GM21528 (cell line): ENCODE data around the gene SLC12A4.
"Not testable (repeated sequence)": the region's sequence is repeated elsewhere in the genome, so short reads cannot be mapped to it uniquely, and the experiment has no call there.

Experiments used
- ATAC-seq: cut with Tn5 transposase; IDR thresholded peaks from one replicate; pipeline ENCODE4 v1.9.1; 2021; ENCODE audit warnings: mild to moderate bottlenecking, moderate library complexity; ENCODE audit not compliant: unreplicated experiment, low FRiP score

Gene SLC12A4

DNA sequence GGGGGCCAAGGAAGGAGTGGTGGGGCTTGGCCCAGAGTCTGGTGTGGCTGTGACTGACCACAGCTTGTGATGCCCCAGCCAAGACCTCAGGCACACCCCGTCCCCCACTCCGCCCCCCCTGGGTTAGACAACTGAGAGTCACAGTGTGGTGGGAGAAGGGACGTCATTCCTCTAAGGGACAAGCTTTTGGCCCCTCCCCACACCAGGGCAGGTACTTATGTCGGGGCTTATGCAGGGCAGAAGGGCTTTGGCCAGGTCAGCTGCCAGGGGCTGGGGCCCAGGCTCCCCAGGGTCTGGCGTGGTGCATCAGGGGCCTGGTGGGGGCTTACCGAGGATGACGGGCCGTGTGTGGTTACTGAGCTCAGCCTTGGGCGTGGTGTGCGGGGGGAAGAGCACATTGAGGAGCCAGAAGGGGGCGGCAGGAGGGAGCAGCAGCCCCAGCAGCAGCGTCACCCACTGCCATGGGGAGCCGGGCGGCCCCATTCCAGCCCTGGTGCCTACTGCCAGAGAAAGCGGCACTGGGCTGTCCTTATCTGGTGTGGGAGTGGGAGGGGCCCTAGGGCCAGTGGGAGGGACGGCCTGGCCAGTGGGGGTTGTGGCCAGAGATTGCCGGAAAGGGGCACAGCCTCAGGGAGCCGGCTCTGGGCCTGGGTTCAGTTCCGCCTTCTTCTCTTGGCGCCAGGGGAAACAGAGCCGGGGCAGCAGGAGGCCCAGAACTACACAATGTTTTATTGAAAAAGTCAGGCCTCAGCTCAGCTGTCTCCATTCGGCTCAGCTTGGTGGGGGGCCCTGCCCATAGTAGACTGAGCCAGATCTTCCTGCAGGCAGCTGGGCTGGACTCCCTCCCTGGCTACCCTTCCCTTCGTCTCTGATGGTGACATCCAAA lies 24.6 kb downstream of the SLC12A4 start, which contains the start of gene LCAT:
LCAT (minus strand) TSS at position 502 of the 886 bp plus-strand sequence; CDS start at position 483, 19 bp downstream.
- ATAC-seq = no peak

DNA sequence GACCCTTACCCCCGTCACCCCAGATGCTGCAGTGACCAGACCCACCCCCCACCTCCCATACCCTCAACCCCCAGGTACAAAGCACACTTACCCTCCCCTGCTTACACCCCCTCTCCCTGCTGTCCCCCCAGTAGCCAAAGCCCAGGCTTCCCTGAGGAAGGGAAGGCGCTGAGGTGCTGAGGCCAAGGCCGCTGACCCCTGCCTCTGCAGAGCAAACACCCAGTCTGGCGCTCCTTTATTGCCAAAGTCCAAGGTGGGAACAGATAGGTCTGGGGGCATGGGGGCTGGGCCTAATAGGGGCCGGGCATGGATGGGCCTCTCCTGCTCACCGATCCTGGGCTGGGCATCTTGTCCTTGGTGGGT lies 25.2 kb downstream of the SLC12A4 start:
- no peak for ATAC-seq

- no peak for ATAC-seq
Measured at GRCh38 chr16:67942510-67943255, 25.8 kb downstream of the SLC12A4 start.

- ATAC-seq = no peak
Measured at GRCh38 chr16:67942200-67942509, 26.3 kb downstream of the SLC12A4 start.

DNA sequence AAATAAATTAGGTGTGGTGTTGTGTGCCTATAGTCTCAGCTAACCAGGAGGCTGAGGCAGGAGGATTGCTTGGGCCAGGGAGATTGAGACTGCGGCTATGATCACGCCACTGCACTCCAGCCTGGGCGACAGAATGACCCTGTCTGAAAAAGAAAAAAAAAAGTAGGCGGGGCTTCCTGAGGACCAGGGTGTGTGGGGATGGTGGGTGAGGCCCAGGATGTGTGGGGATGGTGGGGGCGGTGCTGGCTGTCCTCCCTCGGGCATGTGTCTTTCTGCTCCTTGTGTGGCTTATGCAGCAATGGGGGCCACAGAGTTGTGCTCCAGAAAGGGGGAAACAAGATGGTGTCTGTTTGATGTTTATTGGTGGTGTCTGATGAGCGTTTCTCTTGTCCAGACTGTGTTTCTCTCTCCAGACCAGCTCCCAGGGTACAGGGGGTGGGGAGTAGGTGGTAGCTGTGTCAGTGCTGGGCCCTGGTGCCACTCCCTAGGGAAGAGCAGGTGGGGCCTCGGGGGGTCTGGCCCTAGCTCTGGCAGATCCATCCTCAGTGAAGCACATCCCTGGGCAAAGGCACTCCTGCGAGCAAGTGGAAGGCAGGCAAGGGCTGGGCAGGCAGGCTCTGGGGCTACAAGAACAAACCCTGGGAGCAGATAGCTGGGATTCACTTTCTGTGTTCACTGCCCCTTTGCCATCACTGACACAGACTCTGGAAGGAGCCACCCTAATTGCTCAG lies 26.8 kb downstream of the SLC12A4 start:
- ATAC-seq = no peak

- no peak for ATAC-seq
Measured at GRCh38 chr16:67940446-67941089, 27.9 kb downstream of the SLC12A4 start.

DNA sequence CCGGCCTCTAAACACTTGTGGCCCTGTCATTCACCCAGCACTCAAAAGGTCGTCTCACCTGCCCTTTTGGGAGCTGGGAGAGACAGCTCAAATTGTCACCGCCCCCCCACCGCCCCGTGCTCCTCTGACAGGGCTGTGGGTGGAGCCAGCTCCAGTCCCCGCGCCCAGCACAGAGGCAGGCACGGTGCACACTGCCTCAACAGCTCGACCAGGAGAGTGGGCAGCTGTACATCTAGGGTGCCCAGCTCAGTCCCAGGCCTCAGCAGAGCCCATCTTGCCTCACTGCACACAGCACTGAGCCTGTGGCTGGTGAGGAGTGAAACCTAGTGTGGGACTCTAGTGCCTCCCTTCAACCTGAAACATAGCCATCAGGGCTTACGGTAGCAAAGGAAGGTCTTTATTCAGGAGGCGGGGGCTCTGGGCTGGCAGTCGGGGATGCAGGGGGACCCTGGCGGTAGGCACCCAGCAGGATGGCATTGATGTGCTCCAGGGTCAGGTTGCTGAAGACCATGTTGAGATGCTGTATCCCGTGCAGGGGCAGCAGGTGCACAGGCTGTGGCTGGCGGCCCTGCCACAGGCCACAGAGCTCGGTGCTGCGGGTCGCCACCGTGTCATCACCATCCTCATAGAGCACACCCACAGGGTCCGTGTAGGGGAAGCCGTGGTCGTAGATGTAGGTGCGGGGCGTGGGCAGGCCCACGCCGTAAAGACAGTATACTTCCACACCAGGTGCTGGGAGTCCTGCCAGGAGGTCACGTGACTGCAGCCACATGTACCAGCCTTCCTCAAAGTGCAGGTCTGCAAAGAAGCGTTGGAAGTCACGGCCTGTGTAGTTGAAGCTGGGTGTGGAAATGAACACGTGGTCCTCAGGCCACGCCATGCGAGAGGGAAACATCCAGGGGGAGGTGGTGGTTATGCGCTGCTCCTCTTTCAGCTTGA lies 28.7 kb downstream of the SLC12A4 start:
- no peak for ATAC-seq

GRCh38 chr16:67937713-67938112 lies 30.7 kb downstream of the SLC12A4 start:
- ATAC-seq = not testable (repeated sequence)

DNA sequence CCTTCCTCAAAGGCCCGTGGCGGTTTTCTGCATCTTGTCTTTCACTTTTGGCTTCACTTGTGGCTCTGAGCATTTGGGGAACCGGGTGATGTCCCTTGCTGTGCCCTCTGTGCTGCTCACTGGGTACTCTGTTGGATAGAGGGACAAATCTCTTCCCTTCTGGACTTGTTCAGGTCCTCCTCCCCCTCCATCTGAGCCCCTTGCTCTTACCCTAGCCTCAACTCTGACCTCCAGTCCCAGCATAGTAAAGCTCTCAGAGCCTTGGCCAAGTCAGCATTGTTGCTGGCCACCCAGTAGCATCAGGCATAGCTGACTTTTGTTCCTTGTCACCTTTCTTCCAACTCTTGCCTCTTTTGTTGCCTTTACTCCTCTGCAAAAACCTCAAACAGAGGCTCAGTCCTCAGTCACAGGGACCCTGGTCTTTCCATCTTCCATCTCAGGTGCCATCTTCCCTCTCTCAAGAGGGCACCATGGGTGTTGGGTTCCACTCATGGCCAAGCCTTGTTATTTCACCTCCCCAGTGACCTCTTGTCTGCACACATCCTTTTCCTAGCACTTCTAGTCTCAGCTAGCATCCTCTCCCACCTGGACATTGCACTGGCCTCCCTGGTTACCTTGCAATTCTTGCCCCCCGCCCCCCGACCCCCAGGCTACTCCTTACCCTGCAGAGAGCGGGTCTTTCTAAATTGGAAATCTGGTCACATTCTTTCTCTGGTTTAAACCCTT lies 31.4 kb downstream of the SLC12A4 start:
- ATAC-seq = peak; percentile 49

- ATAC-seq = peak; percentile 2
Measured at GRCh38 chr16:67936124-67936879, 32.1 kb downstream of the SLC12A4 start, which contains the start of gene PSMB10. TSS of gene PSMB10 (minus strand) at chr16:67936850. CDS start at chr16:67936749, 101 bp downstream.

- ATAC-seq = peak; percentile 82
Measured at GRCh38 chr16:67935402-67936123, 32.9 kb downstream of the SLC12A4 start.

DNA sequence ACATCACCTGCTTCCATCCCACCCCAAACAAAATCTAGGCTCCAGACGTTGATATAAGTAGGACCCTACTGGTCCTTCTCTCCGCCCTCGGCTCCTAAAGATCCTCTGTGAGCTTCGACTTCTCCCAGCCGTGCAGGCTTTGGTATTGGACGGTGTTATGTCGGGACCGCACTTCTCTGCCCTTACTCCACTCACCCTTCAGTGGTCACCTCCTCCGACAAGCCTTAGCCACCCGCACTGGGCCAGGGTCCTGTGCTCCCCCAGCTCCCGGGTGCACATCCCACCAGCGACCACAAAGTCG lies 33.4 kb downstream of the SLC12A4 start:
- ATAC-seq = no peak

DNA sequence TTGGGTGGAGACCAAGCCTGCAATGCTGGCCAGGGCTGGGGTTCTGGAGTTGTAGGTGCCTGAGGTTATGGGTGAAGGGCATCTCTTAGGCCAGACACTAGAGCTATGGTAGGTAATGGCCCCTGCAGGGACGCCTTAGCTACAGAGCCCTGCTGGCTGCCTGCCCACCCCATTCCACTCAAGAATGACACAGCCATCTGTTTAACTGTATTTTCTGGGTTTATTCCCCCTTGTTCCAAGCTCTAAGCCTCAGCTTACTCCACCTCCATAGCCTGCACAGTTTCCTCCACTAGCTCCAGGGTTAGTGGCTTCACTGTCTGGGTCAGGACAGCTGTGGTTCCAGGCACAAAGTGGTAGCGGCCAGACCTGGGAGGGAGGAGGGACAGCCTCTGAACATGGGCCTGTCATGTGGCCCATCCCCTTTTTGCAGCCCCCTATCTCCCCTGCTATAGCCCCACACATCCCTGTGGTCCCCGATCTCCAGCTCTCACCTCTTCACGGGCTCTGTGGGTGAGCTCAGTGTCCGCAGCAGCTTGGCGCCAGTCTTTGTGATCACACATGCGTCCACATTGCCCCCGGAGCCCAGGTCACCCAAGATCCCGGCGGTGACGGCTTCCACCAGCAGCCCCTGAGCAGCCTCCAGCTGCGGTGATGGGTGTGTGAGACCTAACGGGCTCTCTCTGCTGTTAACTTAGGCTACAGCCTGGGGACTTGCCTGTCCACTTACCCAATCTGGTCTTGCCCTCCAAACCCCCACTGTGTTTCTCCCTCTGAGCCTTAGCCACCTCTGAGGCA lies 33.9 kb downstream of the SLC12A4 start:
- ATAC-seq = no peak

GRCh38 chr16:67933805-67934204 lies 34.6 kb downstream of the SLC12A4 start:
- ATAC-seq = no peak

GRCh38 chr16:67932462-67932840 lies 36.0 kb downstream of the SLC12A4 start:
- ATAC-seq = no peak

GRCh38 chr16:67931712-67932461 lies 36.5 kb downstream of the SLC12A4 start, which contains the start of gene CTRL:
TSS of gene CTRL (minus strand) at chr16:67931862. CDS start at chr16:67931852, 10 bp downstream.
- ATAC-seq = no peak
